ENCODE data around the gene ZNF77. TPM values are rescaled to one million over a fixed set of nuclear protein-coding genes. Genes with fewer than 3 reads are reported as not detected.
"Not testable (repeated sequence)": the region's sequence is repeated elsewhere in the genome, so short reads cannot be mapped to it uniquely, and the experiment has no call there.

Gene ZNF77
- total RNA-seq, 1 donor from 2014 or later, result 5.8 TPM

- H3K36me3 Mint-ChIP-seq (ENCODE audit: low read depth), result no peaks in the 10 kb centered on the region
- intact Hi-C loops (cut with micrococcal nuclease), result loop anchor here (1.0 kb wide), 2 partner anchors 142 to 146 kb away; no protein-coding TSS in a partner anchor
- no peak overlapping the region for H3K27ac Mint-ChIP-seq
- no peaks in the 10 kb centered on the region for H3K9me3 Mint-ChIP-seq
- peak; percentile 91 for DNase-seq
- peaks cover 4% of the 10 kb centered on the region for H3K4me1 Mint-ChIP-seq
- no peaks in the 10 kb centered on the region for H3K27me3 Mint-ChIP-seq
- no peak overlapping the region for H3K4me3 Mint-ChIP-seq
Observed at GRCh38 chr19:2962018-2962670, 17.4 kb upstream of the ZNF77 start.

- no peaks in the 10 kb centered on the region for H3K36me3 Mint-ChIP-seq (ENCODE audit: low read depth)
- H3K9me3 Mint-ChIP-seq, result no peaks in the 10 kb centered on the region
- no peak overlapping the region for H3K27ac Mint-ChIP-seq
- no peak for DNase-seq
- no peaks in the 10 kb centered on the region for H3K27me3 Mint-ChIP-seq
- intact Hi-C loops (cut with micrococcal nuclease), result no loop called here
- H3K4me1 Mint-ChIP-seq, result peaks cover 4% of the 10 kb centered on the region
- H3K4me3 Mint-ChIP-seq, result no peak overlapping the region
Observed at GRCh38 chr19:2960120-2960519, 15.3 kb upstream of the ZNF77 start.

GRCh38 chr19:2957160-2957559 lies 12.4 kb upstream of the ZNF77 start:
- no peaks in the 10 kb centered on the region for H3K36me3 Mint-ChIP-seq (ENCODE audit: low read depth)
- intact Hi-C loops (cut with micrococcal nuclease), result loop anchor here (10.0 kb wide), 1 partner anchor 228 kb away; the partner anchor contains the start of gene NCLN
- H3K9me3 Mint-ChIP-seq, result no peaks in the 10 kb centered on the region
- H3K4me3 Mint-ChIP-seq, result no peak overlapping the region
- no peak for DNase-seq
- H3K27me3 Mint-ChIP-seq, result no peaks in the 10 kb centered on the region
- no peak overlapping the region for H3K27ac Mint-ChIP-seq
- H3K4me1 Mint-ChIP-seq, result peaks cover 3% of the 10 kb centered on the region

GRCh38 chr19:2952953-2953481 lies 8.2 kb upstream of the ZNF77 start:
- peaks cover 8% of the 10 kb centered on the region for H3K4me1 Mint-ChIP-seq
- H3K27ac Mint-ChIP-seq, result no peak overlapping the region
- no peak overlapping the region for H3K4me3 Mint-ChIP-seq
- H3K27me3 Mint-ChIP-seq, result no peaks in the 10 kb centered on the region
- no peak for DNase-seq
- H3K9me3 Mint-ChIP-seq, result no peaks in the 10 kb centered on the region
- intact Hi-C loops (cut with micrococcal nuclease), result loop anchor here (10.0 kb wide), 1 partner anchor 232 kb away; the partner anchor contains the start of gene NCLN
- peaks cover 5% of the 10 kb centered on the region for H3K36me3 Mint-ChIP-seq (ENCODE audit: low read depth)

GRCh38 chr19:2950286-2951124 lies 5.7 kb upstream of the ZNF77 start:
- H3K4me3 Mint-ChIP-seq, result peak overlapping the region; percentile 96
- intact Hi-C loops (cut with micrococcal nuclease), result loop anchor here (1.0 to 10.0 kb wide), 3 partner anchors 63 to 234 kb away; partner anchors contain the start of gene NCLN
- peaks cover 10% of the 10 kb centered on the region for H3K36me3 Mint-ChIP-seq (ENCODE audit: low read depth)
- no peaks in the 10 kb centered on the region for H3K9me3 Mint-ChIP-seq
- H3K27me3 Mint-ChIP-seq, result no peaks in the 10 kb centered on the region
- H3K4me1 Mint-ChIP-seq, result peaks cover 12% of the 10 kb centered on the region
- peak overlapping the region; percentile 95 for H3K27ac Mint-ChIP-seq
- DNase-seq, result peak; percentile 100

GRCh38 chr19:2949939-2950285 lies 5.1 kb upstream of the ZNF77 start:
- Mint-ChIP-seq H3K27me3 (no peaks in the 10 kb centered on the region), H3K4me1 (peaks cover 12% of the 10 kb centered on the region), H3K27ac (peak overlapping the region; percentile 95), H3K4me3 (peak overlapping the region; percentile 96), H3K9me3 (no peaks in the 10 kb centered on the region), H3K36me3 (ENCODE audit: low read depth) (peaks cover 10% of the 10 kb centered on the region)
- intact Hi-C loops (cut with micrococcal nuclease), result loop anchor here (1.0 to 10.0 kb wide), 3 partner anchors 63 to 235 kb away; partner anchors contain the start of gene NCLN
- no peak for DNase-seq

GRCh38 chr19:2945575-2946184 lies 909 bp upstream of the ZNF77 start:
- no peak for DNase-seq
- intact Hi-C loops (cut with micrococcal nuclease), result loop anchor here (1.0 kb wide), 1 partner anchor 45 kb away; the partner anchor contains the start of gene ZNF57
- H3K36me3 Mint-ChIP-seq (ENCODE audit: low read depth), result peaks cover 14% of the 10 kb centered on the region

GRCh38 chr19:2944403-2944774 lies 382 bp downstream of the ZNF77 start:
- H3K4me3 Mint-ChIP-seq, result peak overlapping the region; percentile 96

More at GRCh38 chr19:2945575-2946184, 909 bp upstream of the ZNF77 start:
- H3K27me3 Mint-ChIP-seq, result no peaks in the 10 kb centered on the region
- peaks cover 18% of the 10 kb centered on the region for H3K4me1 Mint-ChIP-seq
- peak overlapping the region; percentile 96 for H3K27ac Mint-ChIP-seq
- no peaks in the 10 kb centered on the region for H3K9me3 Mint-ChIP-seq
- H3K4me3 Mint-ChIP-seq, result peak overlapping the region; percentile 96

GRCh38 chr19:2942928-2943640 lies 1.7 kb downstream of the ZNF77 start:
- no peaks in the 10 kb centered on the region for H3K27me3 Mint-ChIP-seq
- peak overlapping the region; percentile 44 for H3K4me3 Mint-ChIP-seq
- H3K36me3 Mint-ChIP-seq (ENCODE audit: low read depth), result peaks cover 23% of the 10 kb centered on the region
- intact Hi-C loops (cut with micrococcal nuclease), result no loop called here
- peaks cover 12% of the 10 kb centered on the region for H3K4me1 Mint-ChIP-seq
- no peaks in the 10 kb centered on the region for H3K9me3 Mint-ChIP-seq
- no peak for DNase-seq
- no peak overlapping the region for H3K27ac Mint-ChIP-seq

More at GRCh38 chr19:2944403-2944774, 382 bp downstream of the ZNF77 start:
- peaks cover 12% of the 10 kb centered on the region for H3K4me1 Mint-ChIP-seq
- H3K36me3 Mint-ChIP-seq (ENCODE audit: low read depth), result peaks cover 20% of the 10 kb centered on the region
- H3K9me3 Mint-ChIP-seq, result no peaks in the 10 kb centered on the region
- H3K27me3 Mint-ChIP-seq, result no peaks in the 10 kb centered on the region
- intact Hi-C loops (cut with micrococcal nuclease), result no loop called here
- H3K27ac Mint-ChIP-seq, result peak overlapping the region; percentile 76
- no peak for DNase-seq

GRCh38 chr19:2935863-2936262 lies 8.9 kb downstream of the ZNF77 start:
- H3K27me3 Mint-ChIP-seq; intact Hi-C loops (cut with micrococcal nuclease); H3K27ac Mint-ChIP-seq: not testable (repeated sequence)

GRCh38 chr19:2933490-2933910 lies 11.3 kb downstream of the ZNF77 start:
- Mint-ChIP-seq H3K36me3 (ENCODE audit: low read depth) (peaks cover 67% of the 10 kb centered on the region), H3K4me3 (no peak overlapping the region), H3K9me3 (peaks cover 24% of the 10 kb centered on the region), H3K27ac (no peak overlapping the region), H3K27me3 (no peaks in the 10 kb centered on the region), H3K4me1 (no peaks in the 10 kb centered on the region)
- no peak for DNase-seq
- intact Hi-C loops (cut with micrococcal nuclease), result no loop called here

More at GRCh38 chr19:2935863-2936262, 8.9 kb downstream of the ZNF77 start:
- Mint-ChIP-seq H3K36me3 (ENCODE audit: low read depth) (peaks cover 70% of the 10 kb centered on the region), H3K9me3 (peaks cover 19% of the 10 kb centered on the region)
- DNase-seq, H3K4me3 Mint-ChIP-seq, H3K4me1 Mint-ChIP-seq: not testable (repeated sequence)

GRCh38 chr19:2927032-2927430 lies 17.7 kb downstream of the ZNF77 start:
- intact Hi-C loops (cut with micrococcal nuclease), result no loop called here
- DNase-seq, result no peak
- no peaks in the 10 kb centered on the region for H3K4me1 Mint-ChIP-seq
- peaks cover 17% of the 10 kb centered on the region for H3K36me3 Mint-ChIP-seq (ENCODE audit: low read depth)
- no peak overlapping the region for H3K27ac Mint-ChIP-seq
- no peaks in the 10 kb centered on the region for H3K27me3 Mint-ChIP-seq
- no peak overlapping the region for H3K4me3 Mint-ChIP-seq
- H3K9me3 Mint-ChIP-seq, result peaks cover 10% of the 10 kb centered on the region

All from activated CD4-positive, alpha-beta T cell treated with anti-CD3 and anti-CD28 coated beads, Interleukin-2, amount 10 ng/mL, durations not matched to agents 24 days and 14 days (primary cell).